GM12864 (cell line): ENCODE results near the gene TBL2.

Source experiments
- DNase-seq: peaks from one replicate; pipeline ENCODE4 v3.0.0-alpha.2; 2011; ENCODE audit warnings: low read depth
- H3K4me3 ChIP-seq: 2 replicates; pipeline ENCODE4 v1.5.1; 2011; ENCODE audit warnings: mild to moderate bottlenecking, low read depth, low read length, control low read depth
- TF ChIP-seq, protein P1 (sequence below): IDR thresholded peaks from 2 replicates; pipeline ENCODE4 v1.5.1; 2011; ENCODE audit warnings: low read depth, mild to moderate bottlenecking, moderate library complexity, low read length, control low read depth, inconsistent platforms; ENCODE audit errors: missing control alignments

TBL2 gene, protein sequence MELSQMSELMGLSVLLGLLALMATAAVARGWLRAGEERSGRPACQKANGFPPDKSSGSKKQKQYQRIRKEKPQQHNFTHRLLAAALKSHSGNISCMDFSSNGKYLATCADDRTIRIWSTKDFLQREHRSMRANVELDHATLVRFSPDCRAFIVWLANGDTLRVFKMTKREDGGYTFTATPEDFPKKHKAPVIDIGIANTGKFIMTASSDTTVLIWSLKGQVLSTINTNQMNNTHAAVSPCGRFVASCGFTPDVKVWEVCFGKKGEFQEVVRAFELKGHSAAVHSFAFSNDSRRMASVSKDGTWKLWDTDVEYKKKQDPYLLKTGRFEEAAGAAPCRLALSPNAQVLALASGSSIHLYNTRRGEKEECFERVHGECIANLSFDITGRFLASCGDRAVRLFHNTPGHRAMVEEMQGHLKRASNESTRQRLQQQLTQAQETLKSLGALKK

DNA sequence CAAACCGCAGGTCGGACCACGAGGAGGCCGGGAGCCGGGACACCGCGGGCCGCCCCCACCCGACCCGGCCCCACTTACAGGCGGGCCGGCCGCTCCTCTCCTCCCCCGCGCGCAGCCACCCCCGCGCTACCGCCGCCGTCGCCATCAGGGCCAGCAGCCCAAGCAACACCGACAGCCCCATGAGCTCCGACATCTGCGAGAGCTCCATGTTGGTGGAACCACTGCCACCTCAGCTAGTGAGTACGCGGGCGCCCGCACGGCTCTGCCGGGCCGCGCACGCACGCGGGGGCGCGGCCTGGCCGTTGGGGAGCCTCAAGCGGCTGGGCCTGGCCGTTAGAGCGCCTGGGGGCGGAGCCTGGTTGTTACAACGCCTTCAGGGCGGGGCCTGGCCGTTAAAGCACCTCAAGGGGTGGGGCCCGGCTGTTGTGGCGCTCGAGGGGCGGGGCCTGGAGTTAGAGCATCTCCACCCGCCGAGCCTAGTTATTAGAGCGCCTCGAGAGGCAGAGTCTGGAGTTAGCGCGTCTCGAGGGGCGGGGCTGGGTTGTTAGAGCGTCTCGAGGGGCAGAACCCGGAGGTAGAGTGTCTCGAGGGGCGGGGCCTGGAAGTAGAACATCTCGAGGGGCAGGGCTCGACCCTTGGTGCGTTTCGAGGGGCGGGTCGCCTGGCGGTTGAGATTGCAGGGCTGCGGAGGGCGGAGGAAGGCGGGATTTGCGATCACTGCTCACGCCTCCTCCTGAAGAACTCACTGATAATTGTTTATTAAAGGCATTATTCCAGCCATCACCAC is at the start of gene TBL2:
Gene TBL2, minus strand, starts transcription at position 238 of the 787 bp plus-strand sequence. Its CDS starts 30 bp downstream, at position 208.
- peak within 1 kb of the TSS; percentile 94 for H3K4me3 ChIP-seq
- DNase-seq, result peak; percentile 94
- TF ChIP-seq, protein P1, sequence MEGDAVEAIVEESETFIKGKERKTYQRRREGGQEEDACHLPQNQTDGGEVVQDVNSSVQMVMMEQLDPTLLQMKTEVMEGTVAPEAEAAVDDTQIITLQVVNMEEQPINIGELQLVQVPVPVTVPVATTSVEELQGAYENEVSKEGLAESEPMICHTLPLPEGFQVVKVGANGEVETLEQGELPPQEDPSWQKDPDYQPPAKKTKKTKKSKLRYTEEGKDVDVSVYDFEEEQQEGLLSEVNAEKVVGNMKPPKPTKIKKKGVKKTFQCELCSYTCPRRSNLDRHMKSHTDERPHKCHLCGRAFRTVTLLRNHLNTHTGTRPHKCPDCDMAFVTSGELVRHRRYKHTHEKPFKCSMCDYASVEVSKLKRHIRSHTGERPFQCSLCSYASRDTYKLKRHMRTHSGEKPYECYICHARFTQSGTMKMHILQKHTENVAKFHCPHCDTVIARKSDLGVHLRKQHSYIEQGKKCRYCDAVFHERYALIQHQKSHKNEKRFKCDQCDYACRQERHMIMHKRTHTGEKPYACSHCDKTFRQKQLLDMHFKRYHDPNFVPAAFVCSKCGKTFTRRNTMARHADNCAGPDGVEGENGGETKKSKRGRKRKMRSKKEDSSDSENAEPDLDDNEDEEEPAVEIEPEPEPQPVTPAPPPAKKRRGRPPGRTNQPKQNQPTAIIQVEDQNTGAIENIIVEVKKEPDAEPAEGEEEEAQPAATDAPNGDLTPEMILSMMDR, result no peak

DNA sequence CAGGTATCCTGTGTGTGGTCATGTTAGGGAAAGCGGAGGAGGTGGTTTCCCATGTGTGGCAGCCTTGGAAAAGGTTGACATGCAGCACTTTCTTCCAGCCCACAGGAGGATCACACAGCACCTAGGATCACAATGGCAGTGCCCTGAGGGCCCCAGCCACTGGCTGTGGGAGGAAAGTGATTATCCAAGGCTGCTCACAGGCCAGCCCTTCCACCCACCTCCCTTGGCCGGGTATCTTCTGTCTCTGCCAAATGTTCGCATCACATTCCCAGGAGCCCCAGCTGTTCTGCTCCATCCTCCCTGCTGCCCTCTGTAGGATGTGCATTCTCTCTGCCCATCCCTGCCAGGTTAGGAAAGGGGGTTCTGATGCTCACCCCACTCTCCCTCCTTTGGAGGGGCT is 48.4 kb upstream of the TBL2 start:
- DNase-seq, result no peak
- TF ChIP-seq, protein P1, result no peak
- no peak overlapping the region for H3K4me3 ChIP-seq

DNA sequence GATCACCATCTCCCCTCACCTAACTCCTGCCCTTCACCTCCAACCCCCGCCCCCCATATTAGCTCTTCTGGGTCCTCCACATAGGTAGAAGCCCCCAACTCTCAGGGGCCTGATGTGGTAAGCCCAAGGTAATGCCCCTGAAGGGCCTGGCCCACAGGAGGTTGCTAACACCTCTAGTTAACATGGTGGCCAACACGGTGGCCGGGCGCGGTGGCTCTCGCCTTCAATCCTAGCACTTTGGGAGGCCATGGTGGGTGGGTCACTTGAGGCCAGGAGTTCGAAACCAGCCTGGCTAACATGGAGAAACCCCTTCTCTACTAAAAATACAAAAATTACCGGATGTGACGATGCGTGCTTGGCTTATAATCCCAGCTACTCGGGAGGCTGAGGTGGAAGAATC is 46.9 kb upstream of the TBL2 start:
- H3K4me3 ChIP-seq, result no peak overlapping the region
- no peak for DNase-seq
- TF ChIP-seq, protein P1, result no peak

DNA sequence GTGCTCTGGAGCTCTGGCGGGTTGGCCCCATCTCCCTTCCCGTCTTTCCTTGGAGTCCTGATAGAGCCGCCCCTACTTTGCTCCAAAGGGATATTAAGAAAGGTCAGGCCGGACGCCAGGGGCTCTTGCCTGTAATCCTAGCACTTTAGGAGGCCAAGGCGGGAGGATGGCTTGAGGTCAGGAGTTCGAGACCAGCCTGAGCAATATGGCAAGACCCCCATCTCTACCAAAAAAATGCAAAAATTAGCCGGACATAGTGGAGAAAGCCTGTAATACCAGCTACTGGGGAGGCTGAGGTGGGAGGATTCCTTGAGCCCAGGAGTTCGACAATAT is 46.3 kb upstream of the TBL2 start:
- no peak for DNase-seq
- TF ChIP-seq, protein P1, result no peak
- H3K4me3 ChIP-seq, result no peak overlapping the region

DNA sequence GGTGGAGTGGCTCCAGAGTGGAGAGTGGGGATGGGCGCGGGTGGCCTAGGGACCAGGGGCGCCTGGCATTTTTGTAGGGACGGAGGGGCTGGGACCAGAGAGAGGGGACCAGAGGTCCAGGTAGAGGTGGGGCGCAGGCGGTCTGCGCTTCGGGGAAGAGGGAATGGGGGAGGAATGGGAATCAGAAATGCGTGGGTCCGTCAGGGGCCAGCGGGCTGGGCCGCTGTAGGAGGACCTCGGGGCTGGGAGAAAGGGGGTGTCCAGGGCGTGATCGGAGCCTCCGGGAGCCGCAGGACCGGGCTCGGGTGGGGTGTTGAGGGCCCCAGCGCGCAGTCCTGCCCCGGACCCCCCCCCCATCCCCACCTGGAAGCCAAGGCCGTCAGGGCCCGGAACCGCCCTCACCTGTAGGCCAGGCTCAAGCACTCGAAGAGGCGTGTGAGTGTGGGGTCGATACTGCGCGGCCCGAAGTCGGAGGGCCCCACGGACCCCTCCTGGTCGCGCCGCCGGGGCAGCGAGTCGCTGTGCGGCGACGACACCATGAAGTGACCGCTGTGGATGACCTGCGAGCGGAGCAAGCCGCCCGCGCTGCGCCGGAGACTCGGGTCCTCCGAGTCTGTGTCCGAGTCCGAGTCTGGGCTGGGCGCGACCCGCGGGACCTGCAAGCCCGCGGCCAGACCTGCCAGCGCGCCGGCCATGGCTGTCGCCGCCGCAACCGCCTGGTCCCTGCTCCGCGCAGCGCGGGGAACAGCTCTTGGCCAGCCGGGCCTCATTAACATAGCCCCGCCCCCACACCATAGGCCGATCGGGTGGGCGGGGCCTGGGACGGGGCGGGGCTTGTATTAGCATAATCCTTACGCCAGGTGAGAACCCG is 45.7 kb upstream of the TBL2 start, which contains the start of gene MLXIPL:
Gene MLXIPL, minus strand, starts transcription at position 725 of the 871 bp plus-strand sequence. Its CDS starts 30 bp downstream, at position 695.
- TF ChIP-seq, protein P1, result no peak
- DNase-seq, result no peak
- H3K4me3 ChIP-seq, result no peak within 1 kb of the TSS
